Keratinocyte (primary cell): ENCODE data around the gene RNF182. TPM values are rescaled to one million over a fixed set of nuclear protein-coding genes. Genes with fewer than 3 reads are reported as not detected.

Experiments used
- DNase-seq: peaks from one replicate; pipeline ENCODE4 v3.0.0-alpha.2; 2011; ENCODE audit warnings: low read depth, missing footprints, low spot score
- FAIRE-seq: peaks from 2 replicates; lab custom pipeline; 2011; peaks lifted over from hg19 to GRCh38; lab: Jason Lieb, UNC
- H2AFZ ChIP-seq: 2 replicates; pipeline ENCODE4 v1.6.0; 2012; ENCODE audit warnings: low read length, control low read depth, inconsistent platforms; ENCODE audit not compliant: control insufficient read depth
- H3K27ac ChIP-seq: 2 replicates; pipeline ENCODE4 v1.5.1; 2011; ENCODE audit warnings: low read length; ENCODE audit not compliant: control insufficient read depth, insufficient read depth
- H3K27me3 ChIP-seq: 3 replicates; pipeline ENCODE4 v1.6.0; 2011; ENCODE audit warnings: low read length; ENCODE audit not compliant: control insufficient read depth, insufficient read depth; ENCODE audit errors: extremely low read depth
- H3K36me3 ChIP-seq, 2 experiments: 2 replicates in 1 of 2; 3 replicates in 1 of 2; pipeline ENCODE4 v1.5.1; 2011; ENCODE audit warnings: low read length in 2 of 2, mild to moderate bottlenecking in 1 of 2; ENCODE audit not compliant: control insufficient read depth in 2 of 2, insufficient read depth in 2 of 2; ENCODE audit errors: extremely low read depth in 1 of 2
- H3K4me1 ChIP-seq: 3 replicates; pipeline ENCODE4 v1.5.1; 2011; ENCODE audit warnings: low read length; ENCODE audit not compliant: control insufficient read depth, insufficient read depth; ENCODE audit errors: extremely low read depth
- H3K4me2 ChIP-seq: 3 replicates; pipeline ENCODE4 v1.6.0; 2011; ENCODE audit warnings: low read depth, low read length; ENCODE audit not compliant: control insufficient read depth, insufficient read depth; ENCODE audit errors: extremely low read depth
- H3K4me3 ChIP-seq, 3 experiments: fragments of 200-600 bp in 1 of 3; sonication (generic) in 1 of 3; 2 replicates in 2 of 3; 3 replicates in 1 of 3; pipeline ENCODE4 v1.5.1; 2011 to 2016; ENCODE audit warnings: low read length in 3 of 3, mild to moderate bottlenecking in 3 of 3, control low read depth in 2 of 3, inconsistent platforms in 1 of 3, low read depth in 1 of 3, mixed read lengths in 1 of 3, mixed run types in 1 of 3, moderate library complexity in 1 of 3; ENCODE audit not compliant: control insufficient read depth in 2 of 3, insufficient read depth in 2 of 3; ENCODE audit errors: extremely low read depth in 1 of 3
- H3K79me2 ChIP-seq: 2 replicates; pipeline ENCODE4 v1.6.0; 2012; ENCODE audit warnings: low read length; ENCODE audit not compliant: control insufficient read depth, insufficient read depth
- H3K9ac ChIP-seq: 3 replicates; pipeline ENCODE4 v1.6.0; 2011; ENCODE audit warnings: low read length; ENCODE audit not compliant: control insufficient read depth, insufficient read depth; ENCODE audit errors: extremely low read depth
- H3K9me1 ChIP-seq: 3 replicates; pipeline ENCODE4 v1.6.0; 2011; ENCODE audit warnings: low read length; ENCODE audit not compliant: control insufficient read depth, insufficient read depth; ENCODE audit errors: extremely low read depth
- H3K9me3 ChIP-seq: 2 replicates; pipeline ENCODE4 v1.5.1; 2012; ENCODE audit warnings: low read depth, low read length; ENCODE audit not compliant: control insufficient read depth
- H4K20me1 ChIP-seq: 3 replicates; pipeline ENCODE4 v1.6.0; 2011; ENCODE audit warnings: low read length; ENCODE audit not compliant: control insufficient read depth, insufficient read depth; ENCODE audit errors: extremely low read depth
- CTCF ChIP-seq, 3 experiments: IDR thresholded peaks in 1 of 3; conservative IDR thresholded peaks in 1 of 3; optimal IDR thresholded peaks in 1 of 3; 2 replicates in 2 of 3; 3 replicates in 1 of 3; pipeline versions ENCODE3 to v1.5.1; 2011; ENCODE audit warnings: low read length in 3 of 3, mild to moderate bottlenecking in 3 of 3, moderate library complexity in 2 of 3, control low read depth in 1 of 3, inconsistent platforms in 1 of 3; ENCODE audit not compliant: insufficient read depth in 2 of 3; ENCODE audit errors: extremely low read depth in 1 of 3
- EZH2 ChIP-seq: IDR thresholded peaks from one replicate; pipeline ENCODE4 v1.6.1; 2012; ENCODE audit warnings: inconsistent platforms, mild to moderate bottlenecking, low read length, moderate library complexity
- dilution Hi-C: fragments of 300-500 bp; cut with MboI; formaldehyde crosslinking; loops from one replicate; pipeline ENCODE4 v1.7.0; 2020; ENCODE audit warnings: low sequenced_read_pairs; ENCODE audit not compliant: extremely low pct_ligation_motif_present
- polyA plus RNA-seq, 5 experiments: library from polyadenylated mRNA; depleted of rRNA in 3 of 5; stranded (reverse) in 3 of 5; stranded (forward) in 1 of 5; unstranded in 1 of 5; fragments of >200 nt; gene quantifications; 1 replicate in 1 of 5; 2 replicates in 3 of 5; 3 replicates in 1 of 5; pipeline versions ENCODE4 v1.2.1 to v1.2.3, GENCODE V29; 2011 to 2012; ENCODE audit warnings: missing spikeins in 2 of 5, low read depth in 1 of 5, low replicate concordance in 1 of 5

RNF182 gene
- polyA plus RNA-seq, 1 donor (not counting 4 experiments of a cell fraction or from before 2014, with no cell fraction given): 2.0 TPM

DNA sequence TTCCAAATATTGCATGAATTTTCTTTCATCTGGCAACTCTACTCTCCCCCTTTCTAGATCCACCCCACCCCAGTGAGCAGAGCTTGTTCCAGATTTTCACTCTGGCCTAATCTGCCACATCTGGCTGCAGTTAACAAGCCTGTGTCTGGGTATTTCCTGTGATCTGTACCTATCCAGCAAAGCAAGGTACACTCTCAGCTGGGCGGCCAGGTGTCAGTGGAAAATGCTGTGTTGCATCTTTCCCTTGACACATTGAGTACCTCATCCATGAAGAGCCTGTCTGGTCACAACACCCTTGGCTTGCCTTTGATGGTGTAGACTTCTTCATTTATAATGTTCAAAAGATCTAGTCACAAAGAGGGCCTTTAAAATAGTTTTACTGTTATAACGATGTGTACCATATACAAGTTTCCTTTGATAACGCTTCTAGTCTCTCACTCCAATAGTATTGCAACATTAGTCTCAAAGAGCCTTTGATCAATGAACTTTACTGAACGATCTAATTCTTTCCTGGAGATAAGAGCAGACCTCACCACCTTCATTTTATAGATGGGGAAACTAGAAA is 6.0 kb upstream of the RNF182 start:
- Histone ChIP-seq H3K9me3 (no peaks in the 10 kb centered on the region), H3K9me1 (no peaks in the 10 kb centered on the region), H3K4me2 (no peak overlapping the region), H3K27ac (no peak overlapping the region), H3K36me3 (no peaks in the 10 kb centered on the region), H3K4me1 (peaks cover 18% of the 10 kb centered on the region), H3K27me3 (no peaks in the 10 kb centered on the region), H2AFZ (no peak overlapping the region), H4K20me1 (no peaks in the 10 kb centered on the region), H3K79me2 (no peaks in the 10 kb centered on the region), H3K9ac (no peak overlapping the region), H3K4me3 (no peak overlapping the region)
- dilution Hi-C loops: no loop called here
- TF ChIP-seq CTCF (optimal IDR thresholded peaks at IDR 0.05 in 1 of 3, IDR thresholded peaks at IDR 0.05 in 1 of 3, conservative IDR thresholded peaks at IDR 0.05 in 1 of 3; ENCODE audit: extremely low read depth in 1 of 3, insufficient read depth in 2 of 3, low read length in 3 of 3): no peak
- no peak for TF ChIP-seq EZH2
- DNase-seq (no peak), FAIRE-seq (no peak)

GRCh38 chr6:13919861-13920260 is 4.9 kb upstream of the RNF182 start:
- no peak overlapping the region for H3K27ac ChIP-seq
- H3K4me2 ChIP-seq: no peak overlapping the region
- H4K20me1 ChIP-seq: no peaks in the 10 kb centered on the region
- H3K4me3 ChIP-seq: no peak overlapping the region
- H3K9ac ChIP-seq: no peak overlapping the region
- peaks cover 4% of the 10 kb centered on the region for H3K27me3 ChIP-seq
- no peak overlapping the region for H2AFZ ChIP-seq
- no peaks in the 10 kb centered on the region for H3K9me1 ChIP-seq
- dilution Hi-C loops: no loop called here
- no peak for DNase-seq
- no peaks in the 10 kb centered on the region for H3K9me3 ChIP-seq
- FAIRE-seq: no peak
- peaks cover 16% of the 10 kb centered on the region for H3K4me1 ChIP-seq
- no peaks in the 10 kb centered on the region for H3K36me3 ChIP-seq
- no peaks in the 10 kb centered on the region for H3K79me2 ChIP-seq
- no peak for TF ChIP-seq EZH2
- TF ChIP-seq CTCF (optimal IDR thresholded peaks at IDR 0.05 in 1 of 3, IDR thresholded peaks at IDR 0.05 in 1 of 3, conservative IDR thresholded peaks at IDR 0.05 in 1 of 3; ENCODE audit: extremely low read depth in 1 of 3, insufficient read depth in 2 of 3, low read length in 3 of 3): no peak
